PC-9 (cell line): ENCODE measurements around the gene REG4.

ENCODE experiments used
- CTCF ChIP-seq: fragments of 200-600 bp; sonication (generic); conservative IDR thresholded peaks from 2 replicates; pipeline ENCODE4 v1.6.1; 2017; ENCODE audit warnings: mixed run types, antibody characterized with exemption, mild to moderate bottlenecking, moderate library complexity
- EZH2 ChIP-seq: fragments of 200-600 bp; sonication (generic); IDR thresholded peaks from 2 replicates; pipeline ENCODE4 v1.8.0; 2017; ENCODE audit warnings: antibody characterized with exemption, low read depth

DNA sequence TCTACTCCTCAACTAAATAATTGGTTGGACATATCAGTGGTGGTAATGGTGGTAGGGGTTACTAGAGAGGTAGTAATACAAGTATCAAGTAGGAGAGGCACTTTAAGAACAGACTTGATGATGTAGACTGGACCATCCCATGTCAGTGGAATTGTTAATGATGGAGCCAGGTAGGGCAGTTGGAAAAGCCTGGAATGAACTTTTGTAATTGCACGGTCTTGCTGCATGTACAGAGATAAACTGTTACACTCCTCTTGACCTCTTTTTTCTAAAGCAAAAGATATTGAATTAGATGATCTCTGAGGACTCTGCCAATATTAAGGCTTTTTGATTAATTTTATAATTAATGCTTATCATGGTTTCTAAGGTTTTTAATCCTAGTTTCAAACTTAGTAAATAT lies 48.3 kb downstream of the REG4 start:
- TF ChIP-seq CTCF (no peak), EZH2 (no peak)
